Measurements from ENCODE around the gene KIF20B. TPM values are rescaled to one million over a fixed set of nuclear protein-coding genes. Genes with fewer than 3 reads are reported as not detected.
A peak's percentile ranks its signal among the peaks of the same experiment; 100 is the strongest.

KIF20B gene
- total RNA-seq, 1 experiment from 2014 or later = 34.5 TPM

GRCh38 chr10:89705466-89705865 is 4.1 kb downstream of the KIF20B start:
- Histone ChIP-seq H3K4me2 (no peak overlapping the region), H4K20me1 (ENCODE audit: insufficient read depth) (no peaks in the 10 kb centered on the region), H2AFZ (no peak overlapping the region), H3K36me3 (ENCODE audit: low read depth) (0 out of 2 replicates have a peak, but pooled peaks cover 6% of the 10 kb centered on the region), H3F3A (ENCODE audit: insufficient read depth, low read depth) (no peaks in the 10 kb centered on the region), H3K27me3 (ENCODE audit: insufficient read depth, low read depth) (no peaks in the 10 kb centered on the region), H3K27ac (no peak overlapping the region), H3K9me2 (ENCODE audit: insufficient read depth) (no peaks in the 10 kb centered on the region), H3K9me3 (ENCODE audit: insufficient read depth, low read depth) (no peaks in the 10 kb centered on the region), H3K79me2 (ENCODE audit: low read depth) (peaks cover 84% of the 10 kb centered on the region), H3K4me3 (no peak overlapping the region), H3K4me1 (replicated peaks; ENCODE audit: insufficient read depth) (peaks cover 15% of the 10 kb centered on the region; the same call in 1 of the 2 replicates)
- DNase-seq = no peak
- CTCF ChIA-PET = no interaction called here
- no TSS peak for BruUV-seq (replicated peaks)
- TF ChIP-seq CTCF (conservative IDR thresholded peaks at IDR 0.05) (no peak), EZH2 (IDR thresholded peaks at IDR 0.05; ENCODE audit: low read depth) (no peak)
- intact Hi-C loops (cut with micrococcal nuclease; ENCODE audit: unreplicated experiment) = no loop called here
- POLR2A ChIA-PET (ENCODE audit: unreplicated experiment) = no interaction called here

GRCh38 chr10:89706011-89706410 is 4.6 kb downstream of the KIF20B start:
- H3K27ac ChIP-seq = peak overlapping the region; percentile 16; the same call in 1 of the 2 replicates
- H3K9me3 ChIP-seq (ENCODE audit: insufficient read depth, low read depth) = no peaks in the 10 kb centered on the region
- BruUV-seq (replicated peaks) = no TSS peak
- H3K4me3 ChIP-seq = no peak overlapping the region
- no peaks in the 10 kb centered on the region for H3K9me2 ChIP-seq (ENCODE audit: insufficient read depth)
- H2AFZ ChIP-seq = no peak overlapping the region
- peaks cover 12% of the 10 kb centered on the region; the same call in 1 of the 2 replicates for H3K4me1 ChIP-seq (replicated peaks; ENCODE audit: insufficient read depth)
- no peak overlapping the region for H3K4me2 ChIP-seq
- H3K79me2 ChIP-seq (ENCODE audit: low read depth) = peaks cover 86% of the 10 kb centered on the region
- intact Hi-C loops (cut with micrococcal nuclease; ENCODE audit: unreplicated experiment) = no loop called here
- H3K36me3 ChIP-seq (ENCODE audit: low read depth) = 0 out of 2 replicates have a peak, but pooled peaks cover 6% of the 10 kb centered on the region
- CTCF ChIA-PET = no interaction called here
- no peaks in the 10 kb centered on the region for H3F3A ChIP-seq (ENCODE audit: insufficient read depth, low read depth)
- H4K20me1 ChIP-seq (ENCODE audit: insufficient read depth) = no peaks in the 10 kb centered on the region
- POLR2A ChIA-PET (ENCODE audit: unreplicated experiment) = no interaction called here
- no peak for TF ChIP-seq EZH2 (IDR thresholded peaks at IDR 0.05; ENCODE audit: low read depth)
- no peak for DNase-seq
- H3K27me3 ChIP-seq (ENCODE audit: insufficient read depth, low read depth) = no peaks in the 10 kb centered on the region

GRCh38 chr10:89707372-89707771 is 6.0 kb downstream of the KIF20B start:
- Histone ChIP-seq H3K79me2 (ENCODE audit: low read depth) (peaks cover 77% of the 10 kb centered on the region), H3K36me3 (ENCODE audit: low read depth) (0 out of 2 replicates have a peak, but pooled peaks cover 9% of the 10 kb centered on the region), H3K4me1 (replicated peaks; ENCODE audit: insufficient read depth) (peaks cover 11% of the 10 kb centered on the region; the same call in 1 of the 2 replicates), H2AFZ (no peak overlapping the region), H3K9me2 (ENCODE audit: insufficient read depth) (no peaks in the 10 kb centered on the region), H4K20me1 (ENCODE audit: insufficient read depth) (no peaks in the 10 kb centered on the region), H3K27me3 (ENCODE audit: insufficient read depth, low read depth) (no peaks in the 10 kb centered on the region), H3K27ac (no peak overlapping the region), H3K4me2 (no peak overlapping the region), H3F3A (ENCODE audit: insufficient read depth, low read depth) (no peaks in the 10 kb centered on the region), H3K4me3 (no peak overlapping the region), H3K9me3 (ENCODE audit: insufficient read depth, low read depth) (no peaks in the 10 kb centered on the region)
- TF ChIP-seq EZH2 (IDR thresholded peaks at IDR 0.05; ENCODE audit: low read depth) (no peak), CTCF (conservative IDR thresholded peaks at IDR 0.05) (no peak)
- DNase-seq = no peak
- intact Hi-C loops (cut with micrococcal nuclease; ENCODE audit: unreplicated experiment) = no loop called here
- CTCF ChIA-PET = no interaction called here
- BruUV-seq (replicated peaks) = no TSS peak
- POLR2A ChIA-PET (ENCODE audit: unreplicated experiment) = no interaction called here

- Histone ChIP-seq H3K4me1 (replicated peaks; ENCODE audit: insufficient read depth) (no peaks in the 10 kb centered on the region), H3F3A (ENCODE audit: insufficient read depth, low read depth) (no peaks in the 10 kb centered on the region), H3K4me3 (no peak overlapping the region), H3K4me2 (no peak overlapping the region), H3K9me3 (ENCODE audit: insufficient read depth, low read depth) (no peaks in the 10 kb centered on the region), H3K27me3 (ENCODE audit: insufficient read depth, low read depth) (no peaks in the 10 kb centered on the region), H3K79me2 (ENCODE audit: low read depth) (peaks cover 43% of the 10 kb centered on the region), H3K27ac (no peak overlapping the region), H3K9me2 (ENCODE audit: insufficient read depth) (no peaks in the 10 kb centered on the region), H3K36me3 (ENCODE audit: low read depth) (0 out of 2 replicates have a peak, but pooled peaks cover 10% of the 10 kb centered on the region), H2AFZ (no peak overlapping the region), H4K20me1 (ENCODE audit: insufficient read depth) (no peaks in the 10 kb centered on the region)
- ChIA-PET CTCF (no interaction called here), POLR2A (ENCODE audit: unreplicated experiment) (no interaction called here)
- intact Hi-C loops (cut with micrococcal nuclease; ENCODE audit: unreplicated experiment) = no loop called here
- no TSS peak for BruUV-seq (replicated peaks)
- no peak for DNase-seq
- TF ChIP-seq CTCF (conservative IDR thresholded peaks at IDR 0.05) (no peak), EZH2 (IDR thresholded peaks at IDR 0.05; ENCODE audit: low read depth) (no peak)
These were observed 9.4 kb downstream of the KIF20B start for GRCh38 chr10:89710753-89711152.
